Lung (tissue), 12 donors: ENCODE data around the gene GRID1. TPM values are rescaled to one million over a fixed set of nuclear protein-coding genes. Genes with fewer than 3 reads are reported as not detected.

Experiments
- ATAC-seq: fragments of 200-7000 bp; cut with Tn5 transposase; one replicate; pipeline ENCODE4 v1.9.1; 2020; ENCODE audit warnings: moderate number of reproducible peaks; ENCODE audit not compliant: insufficient read depth, low FRiP score
- DNase-seq, 3 donors: peaks; one replicate each; pipeline ENCODE4 v3.0.0-alpha.2; 2013 to 2017
- H3K27ac ChIP-seq, 2 donors: one replicate each; pipeline ENCODE4 v1.5.1; 2013; ENCODE audit warnings: mild to moderate bottlenecking in 2 of 2, moderate library complexity in 2 of 2, control low read depth in 1 of 2, inconsistent platforms in 1 of 2, low read depth in 1 of 2, low read length in 1 of 2
- H3K27me3 ChIP-seq, 3 donors: one replicate each; pipeline ENCODE4 v1.5.1; 2013; ENCODE audit warnings: low read length in 2 of 3; ENCODE audit not compliant: control insufficient read depth in 3 of 3, insufficient read depth in 3 of 3
- H3K36me3 ChIP-seq, 4 donors: one replicate each; pipeline ENCODE4 v1.5.1; 2013; ENCODE audit warnings: low read length in 4 of 4, mild to moderate bottlenecking in 1 of 4, moderate library complexity in 1 of 4; ENCODE audit not compliant: control insufficient read depth in 4 of 4, insufficient read depth in 4 of 4
- H3K4me1 ChIP-seq, 5 donors: one replicate each; pipeline ENCODE4 v1.5.1; 2013; ENCODE audit warnings: low read length in 5 of 5, mild to moderate bottlenecking in 2 of 5, moderate library complexity in 1 of 5; ENCODE audit not compliant: control insufficient read depth in 5 of 5, insufficient read depth in 5 of 5
- H3K4me3 ChIP-seq: one replicate; pipeline ENCODE4 v1.5.1; 2013; ENCODE audit warnings: mild to moderate bottlenecking, control low read depth, moderate library complexity
- H3K9ac ChIP-seq, 2 donors: one replicate each; pipeline ENCODE4 v1.5.1; 2013; ENCODE audit warnings: low read length in 2 of 2, control low read depth in 1 of 2; ENCODE audit not compliant: insufficient read depth in 1 of 2
- H3K9me3 ChIP-seq, 4 donors: one replicate each; pipeline ENCODE4 v1.5.1; 2013; ENCODE audit warnings: low read length in 3 of 4, mild to moderate bottlenecking in 1 of 4, moderate library complexity in 1 of 4; ENCODE audit not compliant: control insufficient read depth in 4 of 4, insufficient read depth in 3 of 4
- WGBS, 2 donors: extraction: QIAGEN DNeasy Blood & Tissue Kit; methylation state at CpG; one replicate each; pipeline ENCODE4 v1.1.7; 2013; 5-methylcytosine and 5-hydroxymethylcytosine counted together
- polyA plus RNA-seq, 2 donors: library from polyadenylated mRNA; stranded (reverse); fragments of 200-250 nt; gene quantifications; one replicate each; pipeline ENCODE4 v1.2.1, GENCODE V29; 2013
- total RNA-seq, 2 donors: library from RNA; depleted of rRNA in 1 of 2; stranded (reverse); fragments of >200 nt in 1 of 2; gene quantifications; one replicate each; pipeline ENCODE4 v1.2.1, GENCODE V29; 2014 to 2021
- TF ChIP-seq, protein P1 (sequence below): IDR thresholded peaks from 2 replicates; pipeline ENCODE4 v1.5.1; 2012; ENCODE audit warnings: mild to moderate bottlenecking; ENCODE audit errors: control extremely low read depth, extremely low read depth
- donor health status: control.
- donor health status: control.
- donor health status: Bipolar disorder and iron deficiency.
- donor health status: healthy.
- donor health status: DM: yes; HTN: yes; CAD: no.

The GRID1 gene
- total and polyA plus RNA-seq, 4 donors, result 1.1 to 3.6 (median 2.2) TPM

DNA sequence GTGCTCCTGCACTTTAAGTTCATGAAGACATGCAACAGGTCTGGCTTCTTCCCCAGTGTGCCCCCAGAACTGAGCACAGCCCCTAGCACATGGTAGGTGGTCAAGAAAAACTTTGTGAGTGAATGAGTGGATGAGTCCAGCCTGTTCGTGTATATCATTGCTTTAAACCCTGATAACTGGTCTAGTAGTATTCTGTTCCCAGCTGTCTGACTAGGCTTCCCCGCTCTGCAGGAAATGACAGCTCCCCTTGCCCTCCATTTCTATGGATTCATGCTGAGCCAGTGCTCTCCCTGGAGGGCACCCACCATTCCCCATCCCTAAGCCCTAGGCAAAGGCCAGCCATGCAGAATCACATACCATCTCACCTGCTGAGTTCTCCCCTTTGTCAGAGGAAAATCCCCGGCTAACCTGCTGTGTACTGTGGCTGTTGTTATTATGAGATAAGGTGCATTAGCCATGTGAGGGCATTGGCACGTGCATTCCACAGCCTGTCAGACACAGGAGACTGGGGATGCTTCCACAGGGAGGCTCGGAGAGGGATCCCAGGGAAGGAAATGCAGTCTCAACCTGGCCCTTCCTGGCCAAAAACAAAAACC lies 698.9 kb downstream of the GRID1 start:
- Histone ChIP-seq H3K9ac (no peak overlapping the region), H3K27me3 (no peaks in the 10 kb centered on the region), H3K4me1 (no peaks in the 10 kb centered on the region), H3K9me3 (peaks cover 0 to 5% (median 3%) of the 10 kb centered on the region in 4 donors), H3K27ac (no peak overlapping the region), H3K4me3 (no peak overlapping the region), H3K36me3 (no peaks in the 10 kb centered on the region)
- TF ChIP-seq, protein P1, sequence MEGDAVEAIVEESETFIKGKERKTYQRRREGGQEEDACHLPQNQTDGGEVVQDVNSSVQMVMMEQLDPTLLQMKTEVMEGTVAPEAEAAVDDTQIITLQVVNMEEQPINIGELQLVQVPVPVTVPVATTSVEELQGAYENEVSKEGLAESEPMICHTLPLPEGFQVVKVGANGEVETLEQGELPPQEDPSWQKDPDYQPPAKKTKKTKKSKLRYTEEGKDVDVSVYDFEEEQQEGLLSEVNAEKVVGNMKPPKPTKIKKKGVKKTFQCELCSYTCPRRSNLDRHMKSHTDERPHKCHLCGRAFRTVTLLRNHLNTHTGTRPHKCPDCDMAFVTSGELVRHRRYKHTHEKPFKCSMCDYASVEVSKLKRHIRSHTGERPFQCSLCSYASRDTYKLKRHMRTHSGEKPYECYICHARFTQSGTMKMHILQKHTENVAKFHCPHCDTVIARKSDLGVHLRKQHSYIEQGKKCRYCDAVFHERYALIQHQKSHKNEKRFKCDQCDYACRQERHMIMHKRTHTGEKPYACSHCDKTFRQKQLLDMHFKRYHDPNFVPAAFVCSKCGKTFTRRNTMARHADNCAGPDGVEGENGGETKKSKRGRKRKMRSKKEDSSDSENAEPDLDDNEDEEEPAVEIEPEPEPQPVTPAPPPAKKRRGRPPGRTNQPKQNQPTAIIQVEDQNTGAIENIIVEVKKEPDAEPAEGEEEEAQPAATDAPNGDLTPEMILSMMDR, result no peak
- DNase-seq, result no peak
- no peak for ATAC-seq
- 45 to 46% methylated on average over 5 of the region's 5 CpGs for WGBS, 2 donors

GRCh38 chr10:85666987-85667386 lies 699.6 kb downstream of the GRID1 start:
- H3K9ac ChIP-seq, result no peak overlapping the region
- ATAC-seq, result no peak

GRCh38 chr10:85666102-85666501 lies 700.5 kb downstream of the GRID1 start:
- no peaks in the 10 kb centered on the region for H3K36me3 ChIP-seq
- H3K27ac ChIP-seq, result no peak overlapping the region
- no peak overlapping the region for H3K4me3 ChIP-seq
- ATAC-seq (no peak), DNase-seq (no peak)
- H3K27me3 ChIP-seq, result no peaks in the 10 kb centered on the region
- peaks cover 0 to 4% (median 0%) of the 10 kb centered on the region in 5 donors for H3K4me1 ChIP-seq
- H3K9me3 ChIP-seq, result peaks cover 0 to 5% (median 0%) of the 10 kb centered on the region in 4 donors
- TF ChIP-seq, protein P1, result no peak
- 79 to 85% methylated on average over 2 of the region's 2 CpGs for WGBS, 2 donors
- no peak overlapping the region for H3K9ac ChIP-seq

More at GRCh38 chr10:85666987-85667386, 699.6 kb downstream of the GRID1 start:
- Histone ChIP-seq H3K4me1 (no peaks in the 10 kb centered on the region), H3K27me3 (no peaks in the 10 kb centered on the region), H3K36me3 (no peaks in the 10 kb centered on the region), H3K9me3 (peaks cover 0 to 5% (median 0%) of the 10 kb centered on the region in 4 donors), H3K4me3 (no peak overlapping the region), H3K27ac (no peak overlapping the region)
- no peak for DNase-seq
- TF ChIP-seq, protein P1, result no peak
- WGBS, 2 donors, result 77% methylated on average over 6 of the region's 6 CpGs

DNA sequence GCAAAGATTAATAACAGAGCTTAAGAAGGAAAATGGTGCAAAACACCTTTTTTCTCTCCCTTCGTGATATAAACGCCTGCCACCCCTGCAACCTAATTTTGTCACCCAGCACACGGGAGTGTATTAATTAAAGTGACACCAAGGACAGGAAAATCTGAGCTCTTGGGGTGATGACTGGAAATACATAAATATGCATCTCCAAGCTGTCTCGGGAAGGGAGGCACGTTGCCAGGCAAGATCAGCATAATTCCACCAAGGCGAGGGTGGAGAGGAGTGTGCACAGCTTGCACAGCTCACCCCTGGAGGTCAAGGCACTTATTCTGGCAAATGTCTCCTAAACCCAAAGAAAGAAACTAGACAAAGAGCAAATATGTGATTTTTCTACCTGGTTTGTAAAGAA lies 700.9 kb downstream of the GRID1 start:
- Histone ChIP-seq H3K27ac (no peak overlapping the region), H3K4me3 (no peak overlapping the region), H3K9me3 (peaks cover 0 to 5% (median 0%) of the 10 kb centered on the region in 4 donors), H3K36me3 (no peaks in the 10 kb centered on the region), H3K9ac (no peak overlapping the region), H3K27me3 (no peaks in the 10 kb centered on the region), H3K4me1 (peaks cover 0 to 4% (median 0%) of the 10 kb centered on the region in 5 donors)
- TF ChIP-seq, protein P1, result no peak
- ATAC-seq, result no peak
- WGBS, 2 donors, result 72 to 86% methylated on average over 6 of the region's 6 CpGs
- peak in 2 of 3 donors; percentile 16 to 55 for DNase-seq
